Glutamatergic neuron (in vitro differentiated cells): Measurements from ENCODE around the gene SCAP. TPM values are rescaled to one million over a fixed set of nuclear protein-coding genes. Genes with fewer than 3 reads are reported as not detected.
A peak's percentile ranks its signal among the peaks of the same experiment; 100 is the strongest.

ENCODE experiments used
- DNase-seq: peaks from one replicate; pipeline ENCODE4 v3.0.0; 2022
- H3K27ac Mint-ChIP-seq: one replicate; pipeline ENCODE4 v1.8.0; 2020; ENCODE audit warnings: mild to moderate bottlenecking, mixed read lengths, inconsistent platforms; ENCODE audit not compliant: unreplicated experiment
- H3K27me3 Mint-ChIP-seq: one replicate; pipeline ENCODE4 v1.8.0; 2020; ENCODE audit warnings: mild to moderate bottlenecking, moderate library complexity, mixed read lengths, inconsistent platforms; ENCODE audit not compliant: unreplicated experiment
- H3K36me3 Mint-ChIP-seq: one replicate; pipeline ENCODE4 v1.8.0; 2020; ENCODE audit warnings: mild to moderate bottlenecking, mixed read lengths, inconsistent platforms; ENCODE audit not compliant: unreplicated experiment
- H3K4me1 Mint-ChIP-seq: one replicate; pipeline ENCODE4 v1.8.0; 2020; ENCODE audit warnings: mild to moderate bottlenecking, low read depth, mixed read lengths, inconsistent platforms; ENCODE audit not compliant: unreplicated experiment
- H3K4me3 Mint-ChIP-seq: one replicate; pipeline ENCODE4 v1.8.0; 2020; ENCODE audit warnings: mild to moderate bottlenecking, mixed read lengths, inconsistent platforms; ENCODE audit not compliant: unreplicated experiment
- H3K9me3 Mint-ChIP-seq: one replicate; pipeline ENCODE4 v1.8.0; 2020; ENCODE audit warnings: mild to moderate bottlenecking, moderate library complexity, mixed read lengths, inconsistent platforms; ENCODE audit not compliant: unreplicated experiment
- CTCF ChIP-seq: fragments of 200-600 bp; sonication (generic); IDR thresholded peaks from one replicate; pipeline ENCODE4 v1.5.0; 2021; ENCODE audit not compliant: partially characterized antibody, unreplicated experiment
- total RNA-seq: library from RNA; stranded (reverse); fragmentation: NEBNext Ultra II Directional; extraction: Animal tissue kit (Norgen Biotek cat#: 25700); gene quantifications from one replicate; pipeline ENCODE4 v1.2.1, GENCODE V29; 2021; ENCODE audit not compliant: unreplicated experiment

Gene SCAP
- total RNA-seq, 1 donor from 2014 or later, result 82.7 TPM

GRCh38 chr3:47424434-47425382 is 51.0 kb downstream of the SCAP start:
- DNase-seq, result no peak
- H3K4me1 Mint-ChIP-seq, result peaks cover 7% of the 10 kb centered on the region
- TF ChIP-seq CTCF, result no peak
- peaks cover 6% of the 10 kb centered on the region for H3K9me3 Mint-ChIP-seq
- no peak overlapping the region for H3K4me3 Mint-ChIP-seq
- peaks cover 7% of the 10 kb centered on the region for H3K27me3 Mint-ChIP-seq
- H3K36me3 Mint-ChIP-seq, result no peaks in the 10 kb centered on the region
- H3K27ac Mint-ChIP-seq, result peak overlapping the region; percentile 12

- Mint-ChIP-seq H3K4me3 (no peak overlapping the region), H3K4me1 (peaks cover 6% of the 10 kb centered on the region), H3K36me3 (no peaks in the 10 kb centered on the region), H3K27me3 (peaks cover 7% of the 10 kb centered on the region), H3K9me3 (peaks cover 8% of the 10 kb centered on the region), H3K27ac (no peak overlapping the region)
- no peak for TF ChIP-seq CTCF
- DNase-seq, result no peak
Measured at GRCh38 chr3:47423548-47424145, 52.1 kb downstream of the SCAP start.

- no peaks in the 10 kb centered on the region for H3K36me3 Mint-ChIP-seq
- no peak for DNase-seq
- no peak overlapping the region for H3K4me3 Mint-ChIP-seq
- TF ChIP-seq CTCF, result no peak
- peaks cover 6% of the 10 kb centered on the region for H3K9me3 Mint-ChIP-seq
- H3K27me3 Mint-ChIP-seq, result peaks cover 7% of the 10 kb centered on the region
- no peak overlapping the region for H3K27ac Mint-ChIP-seq
- H3K4me1 Mint-ChIP-seq, result peaks cover 6% of the 10 kb centered on the region
Measured at GRCh38 chr3:47422743-47423142, 53.0 kb downstream of the SCAP start.

- H3K36me3 Mint-ChIP-seq, result no peaks in the 10 kb centered on the region
- no peak overlapping the region for H3K4me3 Mint-ChIP-seq
- TF ChIP-seq CTCF, result no peak
- DNase-seq, result no peak
- H3K4me1 Mint-ChIP-seq, result peaks cover 6% of the 10 kb centered on the region
- peaks cover 6% of the 10 kb centered on the region for H3K9me3 Mint-ChIP-seq
- H3K27me3 Mint-ChIP-seq, result peaks cover 7% of the 10 kb centered on the region
- H3K27ac Mint-ChIP-seq, result no peak overlapping the region
Measured at GRCh38 chr3:47421741-47422649, 53.7 kb downstream of the SCAP start.
